HG03060 (cell line): ENCODE results near the gene ERAL1.
"Not testable (repeated sequence)": the region's sequence is repeated elsewhere in the genome, so short reads cannot be mapped to it uniquely, and the experiment has no call there.

Experiments
- ATAC-seq: cut with Tn5 transposase; IDR thresholded peaks from one replicate; pipeline ENCODE4 v1.9.1; 2021; ENCODE audit warnings: low read depth, moderate number of reproducible peaks; ENCODE audit not compliant: unreplicated experiment

ERAL1 gene

GRCh38 chr17:28896884-28897768, 42.3 kb downstream of the ERAL1 start, which contains the start of gene FLOT2:
Gene FLOT2, minus strand, starts transcription at chr17:28897733. Its CDS starts 159 bp downstream, at chr17:28897574.
- no peak for ATAC-seq

GRCh38 chr17:28897769-28898526, 43.1 kb downstream of the ERAL1 start:
- no peak for ATAC-seq

DNA sequence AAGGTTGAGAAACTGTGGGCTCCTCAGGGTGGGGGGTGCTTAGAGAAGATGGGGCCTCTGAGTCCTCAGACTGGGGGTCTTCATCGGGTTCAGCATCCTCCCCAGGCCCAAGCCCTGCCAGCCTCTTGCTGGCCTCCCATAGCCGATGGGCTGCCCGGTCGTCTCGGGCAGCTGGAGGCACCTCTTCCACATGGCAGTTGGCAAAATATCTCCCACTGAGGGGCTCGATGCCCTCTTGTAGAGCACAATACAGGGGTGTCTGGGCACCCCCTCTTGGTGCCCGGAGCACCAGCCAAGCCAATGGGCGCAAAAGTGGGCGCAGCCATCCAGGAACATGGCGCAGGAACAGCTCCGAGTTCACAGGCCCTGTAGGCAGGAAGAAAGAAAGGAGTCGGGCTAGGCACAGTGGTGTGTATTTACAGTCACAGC, 43.7 kb downstream of the ERAL1 start:
- no peak for ATAC-seq

DNA sequence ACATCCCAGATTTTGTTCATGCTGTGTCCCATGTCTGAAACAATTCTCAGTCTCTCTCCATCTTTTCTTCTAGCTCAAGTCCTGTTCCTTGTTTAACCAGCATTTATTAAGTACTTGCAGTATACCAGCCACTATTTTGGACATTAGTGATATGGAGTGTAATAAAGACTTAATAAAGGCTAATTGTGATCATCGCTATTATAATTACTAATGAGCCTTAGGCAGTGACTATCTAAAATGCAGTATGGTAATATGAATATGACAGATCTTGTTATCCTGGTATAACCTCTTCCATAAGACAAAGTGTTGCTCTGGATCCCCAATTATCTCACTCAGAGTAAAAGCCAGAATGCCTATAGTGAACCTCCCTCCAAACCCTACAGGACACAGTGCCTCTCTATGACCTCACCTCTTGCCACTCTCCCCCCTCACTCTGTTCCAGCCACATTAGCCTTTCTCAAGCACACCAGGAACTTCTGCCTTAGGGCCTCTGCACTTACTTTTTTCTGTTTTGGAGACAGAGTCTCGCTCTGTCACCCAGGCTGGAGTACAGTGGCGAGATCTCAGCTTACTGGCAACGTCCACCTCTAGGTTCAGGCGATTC, 44.5 kb downstream of the ERAL1 start:
- no peak for ATAC-seq

DNA sequence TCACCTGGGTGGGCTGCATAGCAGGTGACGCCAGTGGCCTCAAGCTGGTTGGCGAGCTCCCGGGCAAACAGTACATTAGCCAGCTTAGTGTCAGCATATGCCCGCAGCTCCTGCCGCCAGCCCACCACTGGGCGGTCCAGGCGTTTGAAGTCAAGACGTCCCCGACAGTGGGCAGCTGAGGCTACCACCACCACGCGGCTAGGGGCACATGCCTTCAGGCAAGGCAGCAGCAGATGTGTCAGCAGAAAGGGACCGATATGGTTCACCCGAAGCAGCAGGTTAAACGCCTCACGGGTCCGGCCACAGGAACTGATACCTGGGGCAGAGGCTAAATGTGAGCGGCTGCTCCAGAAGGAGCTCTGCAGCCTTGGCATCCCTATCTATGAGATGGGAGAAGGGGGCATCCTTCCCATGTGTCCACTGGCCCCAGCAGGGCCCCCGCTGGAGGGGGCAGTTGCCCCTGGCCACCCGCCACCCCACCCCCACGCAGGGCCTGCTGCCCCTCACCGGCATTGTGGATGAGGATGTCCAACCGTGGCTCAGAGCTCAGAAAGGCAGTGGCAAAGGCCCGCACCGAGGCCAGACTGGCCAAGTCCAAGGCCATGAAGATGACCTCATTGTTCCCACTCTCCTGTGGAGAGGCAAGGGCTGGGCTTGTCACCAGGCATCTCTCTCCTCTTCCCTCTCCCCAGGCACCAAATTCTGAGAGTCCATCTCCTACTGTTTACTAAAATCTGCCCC, 46.3 kb downstream of the ERAL1 start:
- no peak for ATAC-seq

DNA sequence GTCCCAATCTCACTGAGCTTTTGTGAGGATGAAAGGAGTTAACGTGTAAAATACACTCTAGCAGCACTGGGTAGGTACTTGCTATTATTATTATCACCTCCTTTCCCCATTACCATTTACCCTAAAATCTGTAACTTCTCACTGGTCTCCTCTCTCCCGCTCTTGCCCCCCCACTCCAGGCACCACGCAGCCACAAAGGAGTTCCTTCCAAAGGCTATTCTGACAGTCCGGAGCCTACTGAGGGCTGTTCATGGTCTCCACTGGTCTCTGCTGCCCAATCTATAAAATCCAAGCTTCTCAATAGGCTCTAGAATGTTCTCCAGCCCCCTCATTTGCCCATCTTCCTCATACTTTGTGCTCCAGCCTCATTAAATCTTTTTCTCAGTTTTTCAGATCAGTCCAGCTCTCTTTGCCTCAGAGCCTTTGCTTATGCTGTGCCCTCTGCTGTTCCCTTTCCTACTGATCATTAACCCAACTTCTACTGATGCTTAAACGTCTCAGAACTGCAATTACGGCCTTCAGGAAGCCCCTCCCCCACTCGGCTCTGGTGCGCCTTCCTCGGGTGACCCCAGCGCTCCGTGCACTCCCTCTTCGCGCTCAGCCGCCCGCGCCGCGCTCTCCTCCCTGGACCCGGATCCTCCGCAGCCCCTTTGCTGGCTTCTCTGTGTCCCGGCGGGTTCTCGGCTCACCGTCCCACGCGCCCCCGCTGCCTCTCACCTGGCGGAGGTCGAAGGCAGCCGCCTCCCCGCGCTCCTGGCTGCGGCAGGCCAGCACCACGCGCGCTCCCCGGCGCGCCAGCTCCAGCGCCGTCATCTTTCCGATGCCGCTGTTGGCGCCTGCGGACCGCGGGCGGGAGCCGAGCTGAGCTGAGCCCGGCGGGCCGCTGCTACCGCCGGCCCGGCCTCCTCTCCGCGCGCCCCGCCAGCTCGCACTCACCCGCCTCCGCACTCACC, 47.3 kb downstream of the ERAL1 start:
- peak; percentile 16 for ATAC-seq

DNA sequence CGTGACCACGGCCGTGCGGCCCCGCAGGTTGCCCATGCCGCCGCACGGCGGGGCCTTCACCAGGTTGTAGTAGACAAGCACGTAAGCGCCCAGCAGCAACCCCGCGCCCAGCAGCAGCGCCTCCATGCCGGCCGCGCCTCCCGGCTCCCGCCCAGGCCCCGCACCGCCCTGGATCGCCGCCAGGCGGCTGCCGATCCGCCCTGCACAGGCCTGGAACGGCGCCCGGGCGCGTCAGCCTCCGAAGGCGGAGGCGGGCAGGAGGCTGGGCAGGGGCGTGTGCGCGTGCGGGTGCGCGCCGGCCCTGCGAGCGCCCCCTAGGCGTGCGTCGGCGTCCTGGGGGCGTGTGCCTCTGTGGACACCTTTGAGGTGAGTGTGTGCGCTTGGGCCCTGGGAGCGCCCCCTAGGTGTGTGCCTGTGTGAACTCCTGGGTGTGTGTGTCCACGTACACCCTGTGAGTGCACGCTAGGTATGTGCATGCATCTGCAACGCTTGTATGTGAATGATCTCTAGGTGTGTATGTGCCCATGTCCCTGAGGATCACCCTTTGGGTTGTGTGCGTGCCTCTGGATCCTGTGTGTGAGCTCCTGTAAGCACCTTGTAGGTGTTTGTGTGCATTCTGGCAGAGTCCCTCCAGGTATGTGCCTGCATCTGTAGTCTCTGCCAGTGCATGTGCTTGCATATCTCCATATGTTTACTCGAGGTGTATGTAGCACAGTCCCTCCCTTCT, 48.2 kb downstream of the ERAL1 start, which contains the start of gene DHRS13:
Gene DHRS13, minus strand, starts transcription at position 261 of the 727 bp plus-strand sequence. Its CDS starts 135 bp downstream, at position 126.
- ATAC-seq, result peak; percentile 51

DNA sequence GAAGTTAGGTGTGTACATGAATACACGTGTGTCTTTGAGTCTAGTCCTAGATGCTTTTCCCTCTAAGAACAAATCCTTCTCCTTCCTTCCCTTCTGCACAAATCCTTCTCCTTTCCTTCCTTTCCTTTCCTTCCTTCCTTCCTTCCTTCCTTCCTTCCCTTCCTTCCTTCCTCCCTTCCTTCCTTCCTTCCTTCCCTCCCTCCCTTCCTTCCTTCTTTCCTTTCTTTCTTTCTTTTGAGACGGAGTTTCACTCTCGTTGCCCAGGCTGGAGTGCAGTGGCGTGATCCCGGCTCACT, 48.7 kb downstream of the ERAL1 start:
- not testable (repeated sequence) for ATAC-seq

DNA sequence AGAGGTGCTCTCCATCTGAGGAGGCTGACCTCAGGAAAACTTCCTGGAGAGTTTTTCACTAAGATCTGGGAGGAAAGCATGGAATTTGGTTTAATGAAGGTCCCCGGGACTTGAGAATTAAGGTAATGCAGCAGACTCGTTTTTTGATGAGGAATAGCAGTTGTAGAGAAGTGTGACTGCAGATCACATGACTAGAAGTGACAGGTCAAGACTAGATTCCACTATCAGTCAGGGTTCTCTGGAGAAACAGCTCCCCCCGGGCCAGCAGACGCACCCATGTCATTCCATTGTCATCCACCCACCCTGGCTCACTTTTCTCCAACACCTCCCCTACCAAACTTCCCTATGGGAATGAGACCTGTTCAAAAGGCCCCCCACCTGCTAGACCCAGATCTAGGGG, 50.0 kb downstream of the ERAL1 start:
- ATAC-seq, result no peak

- ATAC-seq, result no peak
Measured at GRCh38 chr17:28906276-28906675, 51.5 kb downstream of the ERAL1 start.

GRCh38 chr17:28906706-28907438, 52.1 kb downstream of the ERAL1 start:
- no peak for ATAC-seq

DNA sequence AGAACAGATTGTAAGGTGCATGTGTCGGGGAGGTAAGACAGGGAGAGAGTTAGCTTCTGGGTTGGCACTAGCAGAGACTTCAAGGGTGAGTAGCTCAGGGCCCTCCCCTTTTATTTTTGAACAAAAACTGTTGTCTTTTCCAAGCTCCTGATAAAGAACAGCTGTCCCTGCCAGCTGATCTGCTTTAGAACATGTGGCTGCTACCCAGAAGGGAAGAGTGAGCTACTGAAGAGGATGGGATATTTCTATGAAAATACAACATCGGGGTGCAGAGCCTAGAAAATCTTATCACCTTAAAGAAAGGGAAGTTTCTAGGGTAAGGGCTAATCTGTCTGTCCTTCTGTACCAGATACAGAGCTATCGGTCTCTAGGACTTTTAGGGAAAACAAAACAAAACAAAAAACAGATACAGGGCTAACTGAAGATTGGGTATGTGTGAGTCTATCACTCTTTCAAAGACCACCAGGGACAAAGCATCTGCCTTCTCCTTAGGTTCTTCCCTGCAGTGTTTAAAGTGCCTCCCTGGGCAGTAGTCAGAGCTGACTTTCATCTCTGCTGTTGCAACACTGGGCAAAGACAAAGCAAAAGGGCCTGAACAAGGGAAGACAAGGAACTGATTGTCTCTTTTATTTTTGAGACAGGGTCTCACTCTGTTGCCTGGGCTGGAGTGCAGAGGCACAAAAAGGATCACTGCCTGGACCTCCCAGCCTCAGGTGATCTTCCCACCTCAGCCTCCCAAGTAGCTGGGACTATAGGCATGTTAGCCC, 53.1 kb downstream of the ERAL1 start:
- no peak for ATAC-seq

DNA sequence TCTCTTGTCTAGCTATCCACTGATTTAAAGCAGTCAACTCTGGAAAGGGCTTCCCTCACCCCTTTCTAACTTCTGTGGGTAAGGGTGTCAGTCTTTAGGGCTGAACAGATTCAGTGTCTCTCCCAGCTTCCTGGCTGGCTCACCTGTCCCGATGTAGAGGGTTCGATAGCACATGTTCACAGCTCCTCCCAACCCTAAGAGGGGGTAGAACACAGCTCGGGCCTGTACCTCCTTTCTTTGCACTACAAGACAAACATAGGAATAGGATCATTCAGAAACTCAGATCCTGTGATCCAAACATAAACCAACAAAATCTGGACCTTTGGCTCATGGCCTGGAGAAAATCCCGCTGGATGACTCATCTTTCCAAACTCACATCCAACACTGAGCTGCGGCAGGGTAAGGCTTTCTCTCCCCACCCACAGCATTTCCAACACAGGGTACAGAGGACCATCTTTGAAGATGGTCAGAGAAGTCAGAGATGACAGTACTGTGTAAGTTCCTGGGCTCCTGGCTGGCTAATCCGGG, 53.9 kb downstream of the ERAL1 start:
- no peak for ATAC-seq

DNA sequence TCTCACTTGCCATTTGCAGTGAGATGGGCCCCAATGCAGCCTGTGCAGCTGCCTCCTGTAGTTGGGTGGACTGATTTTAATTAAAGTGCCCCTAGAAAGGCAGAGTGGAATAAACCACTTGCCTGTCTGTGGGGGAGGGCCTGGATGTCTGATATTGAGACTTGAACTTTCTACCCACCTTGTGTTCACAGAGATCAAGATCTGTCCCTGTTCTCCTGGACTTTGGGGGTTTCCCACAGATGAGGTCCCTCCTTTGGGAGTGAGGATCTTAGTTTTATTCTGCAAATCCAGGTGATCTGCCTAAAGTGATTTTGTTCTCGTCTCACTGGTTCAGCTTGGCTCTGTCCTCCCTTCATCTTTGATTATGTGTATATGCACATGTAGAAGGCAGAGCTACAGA, 55.7 kb downstream of the ERAL1 start:
- ATAC-seq, result no peak
